OCI-LY7 (cell line): ENCODE results near the gene SLC25A21. TPM values are rescaled to one million over a fixed set of nuclear protein-coding genes. Genes with fewer than 3 reads are reported as not detected.
"Not testable (repeated sequence)": the region's sequence is repeated elsewhere in the genome, so short reads cannot be mapped to it uniquely, and the experiment has no call there.

Experiments used
- BruUV-seq: library from RNA; stranded (reverse); fragments of 400-500 nt; replicated peaks from 2 replicates; lab custom pipeline; 2021; lab: Mats Ljungman, UMichigan
- CTCF ChIA-PET: fragments of 300-600 bp; sonication (Branson Sonifier 250); formaldehyde crosslinking; loops from one replicate; lab custom pipeline; 2022; ENCODE audit warnings: antibody characterized with exemption; ENCODE audit not compliant: unreplicated experiment; lab: Charles Lee
- POLR2A ChIA-PET: fragments of 300-600 bp; sonication (Branson Sonifier 250); formaldehyde crosslinking; loops from one replicate; lab custom pipeline; 2022; ENCODE audit warnings: antibody characterized with exemption; lab: Charles Lee
- DNase-seq: peaks from one replicate; pipeline ENCODE4 v3.0.0-alpha.2; 2015; ENCODE audit warnings: low spot score
- H2AFZ ChIP-seq: fragments of 200-600 bp; sonication (generic), shearing (Covaris generic); 2 replicates; pipeline ENCODE4 v1.6.1; 2014; ENCODE audit warnings: mild to moderate bottlenecking, antibody characterized with exemption, low read length, moderate library complexity
- H3K27ac ChIP-seq: fragments of 200-600 bp; sonication (generic); 2 replicates; pipeline ENCODE4 v1.5.1; 2014; ENCODE audit warnings: mixed run types, low read depth, mild to moderate bottlenecking, moderate library complexity, low read length, inconsistent platforms; ENCODE audit not compliant: poor library complexity, severe bottlenecking
- H3K36me3 ChIP-seq: fragments of 200-600 bp; sonication (generic); 2 replicates; pipeline ENCODE4 v1.6.1; 2014; ENCODE audit warnings: mild to moderate bottlenecking, antibody characterized with exemption, low read length, moderate library complexity, mixed read lengths; ENCODE audit not compliant: insufficient read depth
- H3K4me1 ChIP-seq: fragments of 200-600 bp; sonication (generic); 2 replicates; pipeline ENCODE4 v1.5.1; 2014; ENCODE audit warnings: mild to moderate bottlenecking, low read length; ENCODE audit not compliant: insufficient read depth, poor library complexity, severe bottlenecking
- H3K4me2 ChIP-seq: fragments of 200-600 bp; sonication (generic); 2 replicates; pipeline ENCODE4 v1.6.1; 2014; ENCODE audit warnings: mild to moderate bottlenecking, low read length
- H3K4me3 ChIP-seq: fragments of 200-600 bp; sonication (generic); 2 replicates; pipeline ENCODE4 v1.5.1; 2014; ENCODE audit warnings: mild to moderate bottlenecking, low read depth, low read length; ENCODE audit not compliant: poor library complexity, severe bottlenecking
- H3K79me2 ChIP-seq: fragments of 200-600 bp; sonication (generic); 2 replicates; pipeline ENCODE4 v1.6.1; 2016; ENCODE audit warnings: low read depth, mild to moderate bottlenecking, low read length, moderate library complexity, mixed read lengths; ENCODE audit not compliant: insufficient read depth
- H3K9me2 ChIP-seq: fragments of 200-600 bp; sonication (generic); 2 replicates; pipeline ENCODE4 v1.6.1; 2016; ENCODE audit warnings: mild to moderate bottlenecking, low read length, mixed read lengths; ENCODE audit not compliant: insufficient read depth
- H3K9me3 ChIP-seq: fragments of 200-600 bp; sonication (generic); 2 replicates; pipeline ENCODE4 v1.6.1; 2014; ENCODE audit warnings: mild to moderate bottlenecking, mixed run types, low read length, mixed read lengths
- H4K20me1 ChIP-seq: fragments of 200-600 bp; sonication (generic); 2 replicates; pipeline ENCODE4 v1.6.1; 2014; ENCODE audit warnings: mild to moderate bottlenecking, antibody characterized with exemption, low read length, moderate library complexity, mixed read lengths; ENCODE audit not compliant: insufficient read depth
- CTCF ChIP-seq: fragments of 200-600 bp; sonication (generic); conservative IDR thresholded peaks from 2 replicates; pipeline ENCODE4 v1.5.1; 2014; ENCODE audit warnings: mild to moderate bottlenecking, antibody characterized with exemption, low read length, moderate library complexity, mixed read lengths
- EZH2phosphoT487 ChIP-seq: fragments of 200-600 bp; sonication (generic); IDR thresholded peaks from 2 replicates; pipeline ENCODE4 v1.6.1; 2018; ENCODE audit warnings: low read depth, borderline replicate concordance, mild to moderate bottlenecking, mixed run types, antibody characterized with exemption, low read length, moderate library complexity, mixed read lengths
- intact Hi-C: fragments of 100-400 bp; cut with micrococcal nuclease; formaldehyde crosslinking; loops from one replicate; pipeline ENCODE4 v1.10.0; 2022; ENCODE audit not compliant: unreplicated experiment
- total RNA-seq, 2 experiments: library from RNA; depleted of rRNA in 1 of 2; stranded (reverse); fragments of >200 nt in 1 of 2; shearing (Covaris generic) in 1 of 2; gene quantifications; 2 replicates each; pipeline ENCODE4 v1.2.3, GENCODE V29; 2014 to 2022

The SLC25A21 gene
- total RNA-seq, 2 experiments from 2014 or later: not detected

GRCh38 chr14:37195327-37195726 lies 22.9 kb upstream of the SLC25A21 start:
- Histone ChIP-seq H3K9me3 (no peaks in the 10 kb centered on the region), H3K4me3 (no peak overlapping the region), H3K4me1 (no peaks in the 10 kb centered on the region), H3K9me2 (no peaks in the 10 kb centered on the region), H4K20me1 (no peaks in the 10 kb centered on the region), H2AFZ (no peak overlapping the region), H3K27ac (no peak overlapping the region), H3K36me3 (no peaks in the 10 kb centered on the region), H3K4me2 (no peak overlapping the region), H3K79me2 (no peaks in the 10 kb centered on the region)
- TF ChIP-seq EZH2phosphoT487 (no peak), CTCF (no peak)
- intact Hi-C loops: no loop called here
- ChIA-PET CTCF (no interaction called here), POLR2A (no interaction called here)
- DNase-seq: no peak
- no TSS peak for BruUV-seq

GRCh38 chr14:37194698-37195097 lies 22.3 kb upstream of the SLC25A21 start:
- POLR2A ChIA-PET: no interaction called here
- DNase-seq: no peak
- Histone ChIP-seq H3K9me3 (no peaks in the 10 kb centered on the region), H3K36me3 (no peaks in the 10 kb centered on the region), H3K4me3 (no peak overlapping the region), H2AFZ (no peak overlapping the region), H3K79me2 (no peaks in the 10 kb centered on the region), H4K20me1 (no peaks in the 10 kb centered on the region), H3K9me2 (no peaks in the 10 kb centered on the region), H3K4me1 (no peaks in the 10 kb centered on the region), H3K27ac (no peak overlapping the region), H3K4me2 (no peak overlapping the region)
- CTCF ChIA-PET: no interaction called here
- intact Hi-C loops: no loop called here
- no peak for TF ChIP-seq EZH2phosphoT487
- no peak for TF ChIP-seq CTCF
- no TSS peak for BruUV-seq

- POLR2A ChIA-PET, H3K4me3 ChIP-seq, H3K4me1 ChIP-seq, H3K27ac ChIP-seq, H4K20me1 ChIP-seq, H3K9me3 ChIP-seq, intact Hi-C loops, CTCF ChIA-PET, DNase-seq, H3K9me2 ChIP-seq, H3K79me2 ChIP-seq, H3K4me2 ChIP-seq, H2AFZ ChIP-seq, BruUV-seq, H3K36me3 ChIP-seq: not testable (repeated sequence)
Measured at GRCh38 chr14:37189733-37190132, 17.3 kb upstream of the SLC25A21 start.

- H3K79me2 ChIP-seq, H3K4me3 ChIP-seq, H3K27ac ChIP-seq, BruUV-seq, H3K9me3 ChIP-seq, intact Hi-C loops, POLR2A ChIA-PET, CTCF ChIA-PET, DNase-seq, H3K4me2 ChIP-seq, H3K36me3 ChIP-seq, H4K20me1 ChIP-seq, H3K9me2 ChIP-seq, H3K4me1 ChIP-seq, H2AFZ ChIP-seq: not testable (repeated sequence)
Measured at GRCh38 chr14:37187840-37188577, 15.6 kb upstream of the SLC25A21 start.
